ENCODE measurements around the gene IL25. TPM values are rescaled to one million over a fixed set of nuclear protein-coding genes. Genes with fewer than 3 reads are reported as not detected.

Gene IL25
- polyA plus RNA-seq, 1 experiment = not detected

DNA sequence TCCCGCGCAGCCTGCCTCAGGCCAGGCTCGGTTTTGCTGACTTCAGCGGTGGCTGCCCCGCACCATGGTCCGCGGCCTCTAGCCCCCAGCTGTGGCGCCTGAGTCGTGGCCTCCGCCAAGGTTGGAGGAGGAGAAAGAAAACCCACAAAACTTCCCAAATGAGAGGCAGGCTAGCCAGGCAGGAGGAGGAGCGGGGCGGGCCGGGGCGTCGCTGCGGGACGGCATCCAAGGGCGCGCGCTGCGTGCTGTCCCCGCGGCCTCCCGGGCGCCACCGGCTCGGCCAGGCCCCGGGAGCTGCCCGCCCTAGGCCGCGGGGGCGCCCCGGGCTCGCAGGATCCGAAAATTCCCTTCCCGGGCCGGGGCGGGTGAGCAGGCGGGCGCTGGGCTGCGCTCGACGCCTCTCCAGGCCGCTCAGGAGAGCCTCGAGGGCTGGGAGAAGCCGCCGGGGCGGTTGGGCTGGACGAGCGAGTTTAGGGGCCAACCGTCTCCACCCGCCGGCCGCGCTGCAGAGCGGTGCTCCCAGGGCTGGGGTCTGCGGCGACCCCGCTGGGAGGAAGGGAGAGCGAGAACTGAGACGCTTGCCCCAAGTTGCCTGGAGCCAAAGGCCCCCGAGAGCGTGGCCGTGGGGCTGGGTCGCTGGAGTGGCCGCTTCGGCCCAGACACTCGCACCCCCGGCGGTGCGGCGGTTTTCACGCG, 7.4 kb upstream of the IL25 start, which contains the start of gene EFS:
TSS of gene EFS (minus strand) at position 137 of the 696 bp plus-strand sequence. CDS start 147 bp downstream, outside the sequence.
- ChIA-PET POLR2A (no interaction called here), CTCF (interaction anchor here (1.6 kb wide), 1 partner anchor 15 kb away, joined by 7 read pairs; no protein-coding TSS in a partner anchor)
- Histone ChIP-seq H3K36me3 (ENCODE audit: control insufficient read depth, insufficient read depth, low read length) (no peaks in the 10 kb centered on the region; the same call in 1 of the 2 replicates), H3K4me3 (ENCODE audit: low read depth, low read length) (peak within 1 kb of the TSS; percentile 37), H3K27me3 (ENCODE audit: control insufficient read depth, insufficient read depth, low read length) (peaks cover 12% of the 10 kb centered on the region)
- no peak for DNase-seq (ENCODE audit: low read depth)
- TF ChIP-seq, protein P1, sequence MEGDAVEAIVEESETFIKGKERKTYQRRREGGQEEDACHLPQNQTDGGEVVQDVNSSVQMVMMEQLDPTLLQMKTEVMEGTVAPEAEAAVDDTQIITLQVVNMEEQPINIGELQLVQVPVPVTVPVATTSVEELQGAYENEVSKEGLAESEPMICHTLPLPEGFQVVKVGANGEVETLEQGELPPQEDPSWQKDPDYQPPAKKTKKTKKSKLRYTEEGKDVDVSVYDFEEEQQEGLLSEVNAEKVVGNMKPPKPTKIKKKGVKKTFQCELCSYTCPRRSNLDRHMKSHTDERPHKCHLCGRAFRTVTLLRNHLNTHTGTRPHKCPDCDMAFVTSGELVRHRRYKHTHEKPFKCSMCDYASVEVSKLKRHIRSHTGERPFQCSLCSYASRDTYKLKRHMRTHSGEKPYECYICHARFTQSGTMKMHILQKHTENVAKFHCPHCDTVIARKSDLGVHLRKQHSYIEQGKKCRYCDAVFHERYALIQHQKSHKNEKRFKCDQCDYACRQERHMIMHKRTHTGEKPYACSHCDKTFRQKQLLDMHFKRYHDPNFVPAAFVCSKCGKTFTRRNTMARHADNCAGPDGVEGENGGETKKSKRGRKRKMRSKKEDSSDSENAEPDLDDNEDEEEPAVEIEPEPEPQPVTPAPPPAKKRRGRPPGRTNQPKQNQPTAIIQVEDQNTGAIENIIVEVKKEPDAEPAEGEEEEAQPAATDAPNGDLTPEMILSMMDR (IDR thresholded peaks at IDR 0.05; ENCODE audit: insufficient read depth, low read depth, low read length) = no peak

DNA sequence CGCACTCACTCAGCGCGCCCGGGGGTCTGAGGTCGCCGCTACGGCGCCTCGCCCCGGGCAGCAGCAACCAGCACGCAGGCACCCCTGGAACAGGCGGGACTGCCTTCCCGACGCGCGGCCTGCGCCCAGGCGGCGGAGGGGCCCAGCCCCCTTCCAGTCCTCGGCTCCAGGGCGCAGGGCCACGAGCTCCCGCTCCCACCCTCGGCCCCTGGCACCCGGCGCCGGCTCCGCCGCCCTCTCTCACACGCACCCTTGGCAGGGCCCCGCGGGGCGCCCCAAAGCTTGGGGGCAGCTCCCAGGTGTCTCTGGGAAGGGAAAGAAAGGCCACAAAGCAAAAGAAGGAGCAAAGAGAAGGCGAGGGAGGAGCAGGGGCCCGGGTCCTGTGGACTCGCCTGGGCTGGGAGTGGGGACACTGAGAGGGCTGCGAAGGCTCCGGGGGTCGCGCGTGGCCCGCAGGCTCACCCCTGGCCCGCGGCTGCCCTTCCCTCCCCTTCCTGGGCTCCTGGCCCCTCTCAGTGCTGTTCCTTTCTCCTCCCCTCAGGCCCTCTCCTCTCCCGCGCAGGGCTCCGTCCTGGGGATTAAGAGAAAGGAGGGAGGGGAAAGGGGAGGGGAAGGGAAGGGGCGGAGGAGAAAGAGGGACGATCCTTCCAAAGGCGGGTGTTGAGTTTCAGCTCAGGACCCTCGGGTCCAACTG, 6.7 kb upstream of the IL25 start:
- no peaks in the 10 kb centered on the region for H3K36me3 ChIP-seq (ENCODE audit: control insufficient read depth, insufficient read depth, low read length)
- ChIA-PET CTCF (interaction anchor here (0.7 to 1.6 kb wide), 2 partner anchors 14 to 71 kb away, joined by 3 to 7 read pairs; no protein-coding TSS in a partner anchor), POLR2A (no interaction called here)
- DNase-seq (ENCODE audit: low read depth) = no peak
- peaks cover 17% of the 10 kb centered on the region for H3K27me3 ChIP-seq (ENCODE audit: control insufficient read depth, insufficient read depth, low read length)
- peak overlapping the region; percentile 37 for H3K4me3 ChIP-seq (ENCODE audit: low read depth, low read length)
- TF ChIP-seq, protein P1 (IDR thresholded peaks at IDR 0.05; ENCODE audit: insufficient read depth, low read depth, low read length) = no peak

DNA sequence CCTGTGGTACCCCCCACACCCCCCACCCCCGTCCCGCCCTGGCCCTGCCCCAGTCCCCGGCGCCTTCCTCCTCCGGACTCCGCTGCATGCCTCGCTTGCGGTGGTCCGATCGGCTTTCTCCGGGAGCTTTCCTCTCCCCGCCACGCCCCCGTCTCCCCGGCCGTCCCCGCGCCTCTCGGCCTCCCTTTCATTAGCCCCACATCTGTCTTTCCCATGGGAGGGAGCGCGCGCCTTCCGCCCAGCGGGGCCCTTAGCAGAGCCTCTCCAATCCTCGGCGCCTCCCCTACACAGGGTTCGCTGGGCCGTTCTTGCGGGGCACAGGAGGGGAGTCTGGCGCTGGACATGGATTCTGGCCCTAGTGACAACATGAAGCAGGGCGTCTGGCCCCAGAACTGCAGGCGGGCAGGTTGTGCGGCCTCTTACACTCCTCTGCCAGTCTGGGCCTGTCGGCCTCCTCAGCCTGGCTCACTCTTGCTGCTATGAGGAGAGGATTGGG, 6.1 kb upstream of the IL25 start:
- DNase-seq (ENCODE audit: low read depth) = no peak
- peak overlapping the region; percentile 37 for H3K4me3 ChIP-seq (ENCODE audit: low read depth, low read length)
- peaks cover 18% of the 10 kb centered on the region for H3K27me3 ChIP-seq (ENCODE audit: control insufficient read depth, insufficient read depth, low read length)
- ChIA-PET POLR2A (no interaction called here), CTCF (interaction anchor here (0.7 to 1.3 kb wide), 2 partner anchors 10 to 72 kb away, joined by 3 read pairs; partner anchors contain the start of gene CMTM5)
- H3K36me3 ChIP-seq (ENCODE audit: control insufficient read depth, insufficient read depth, low read length) = no peaks in the 10 kb centered on the region
- TF ChIP-seq, protein P1 (IDR thresholded peaks at IDR 0.05; ENCODE audit: insufficient read depth, low read depth, low read length) = no peak

DNA sequence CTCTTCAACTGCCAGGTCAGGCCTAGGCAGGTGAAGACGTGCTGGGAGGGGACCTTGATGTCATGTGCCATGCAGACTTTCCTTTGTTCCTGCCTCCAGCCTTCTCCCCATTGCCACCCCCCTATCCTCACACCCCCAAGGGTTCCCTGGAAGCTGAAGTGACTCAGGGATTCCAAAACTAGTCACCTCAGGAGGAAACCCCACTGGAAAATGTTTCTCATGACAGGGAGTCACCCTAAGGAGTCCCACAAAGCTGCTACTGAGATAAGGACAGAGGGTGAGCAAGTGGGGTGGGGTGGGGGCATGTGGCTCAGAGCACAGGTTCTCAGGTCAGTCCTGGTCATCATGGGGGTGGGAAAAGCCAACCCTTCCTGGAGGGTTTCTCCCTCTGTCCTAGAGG, 2.4 kb upstream of the IL25 start:
- ChIA-PET CTCF (interaction anchor here (0.6 to 4.5 kb wide), 4 partner anchors 9 to 29 kb away, joined by 3 to 41 read pairs (median 3); no protein-coding TSS in a partner anchor), POLR2A (no interaction called here)
- no peak overlapping the region for H3K4me3 ChIP-seq (ENCODE audit: low read depth, low read length)
- H3K36me3 ChIP-seq (ENCODE audit: control insufficient read depth, insufficient read depth, low read length) = no peaks in the 10 kb centered on the region
- TF ChIP-seq, protein P1 (IDR thresholded peaks at IDR 0.05; ENCODE audit: insufficient read depth, low read depth, low read length) = no peak
- H3K27me3 ChIP-seq (ENCODE audit: control insufficient read depth, insufficient read depth, low read length) = peaks cover 12% of the 10 kb centered on the region
- no peak for DNase-seq (ENCODE audit: low read depth)

DNA sequence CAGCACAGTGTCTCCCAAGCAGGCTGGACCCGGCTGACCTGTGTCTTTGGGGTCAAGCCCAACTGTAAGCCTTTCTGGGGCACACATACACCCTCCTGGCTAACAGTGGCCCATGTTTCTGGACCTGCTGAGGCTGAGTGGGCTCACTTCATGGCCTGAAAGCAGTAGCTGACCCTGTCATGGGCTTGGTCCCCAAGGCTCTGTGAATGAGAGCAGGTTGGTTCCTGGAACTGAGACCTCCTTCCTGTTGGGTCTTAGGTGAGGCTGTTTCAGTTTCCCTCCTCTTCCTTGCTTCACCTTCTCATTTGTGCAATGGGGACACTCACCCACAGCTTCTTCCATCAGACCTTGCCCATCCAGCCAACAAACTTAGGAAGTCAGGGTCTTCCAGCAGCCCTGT, 744 bp upstream of the IL25 start:
- ChIA-PET CTCF (interaction anchor here (1.2 kb wide), 1 partner anchor 19 kb away, joined by 3 read pairs; the partner anchor contains the start of gene SLC22A17), POLR2A (no interaction called here)
- TF ChIP-seq, protein P1 (IDR thresholded peaks at IDR 0.05; ENCODE audit: insufficient read depth, low read depth, low read length) = no peak
- H3K4me3 ChIP-seq (ENCODE audit: low read depth, low read length) = no peak overlapping the region
- no peaks in the 10 kb centered on the region for H3K36me3 ChIP-seq (ENCODE audit: control insufficient read depth, insufficient read depth, low read length)
- DNase-seq (ENCODE audit: low read depth) = no peak
- peaks cover 12% of the 10 kb centered on the region for H3K27me3 ChIP-seq (ENCODE audit: control insufficient read depth, insufficient read depth, low read length)

Measured in BJ (cell line).